Measurements from ENCODE around the gene CD9. TPM values are rescaled to one million over a fixed set of nuclear protein-coding genes. Genes with fewer than 3 reads are reported as not detected.

Gene CD9
- total RNA-seq, 4 donors from 2014 or later = 464 to 1,007 (median 773) TPM

- intact Hi-C loops (cut with DNase I) = loop anchor here (5.0 kb wide), 1 partner anchor 48 kb away; no protein-coding TSS in a partner anchor
These were observed 29.3 kb downstream of the CD9 start for GRCh38 chr12:6229224-6230218.

GRCh38 chr12:6230321-6231110 is 30.3 kb downstream of the CD9 start:
- 23 to 24% methylated on average over 12 to 15 of the region's 16 CpGs for WGBS, 2 donors
- intact Hi-C loops (cut with DNase I) = loop anchor here (5.0 kb wide), 1 partner anchor 47 kb away; no protein-coding TSS in a partner anchor
- no peaks in the 10 kb centered on the region for H3K9me3 ChIP-seq
- TF ChIP-seq POLR2A (IDR thresholded peaks at IDR 0.05) (peak in 1 of 4 donors; percentile 13), CTCF (IDR thresholded peaks at IDR 0.05) (no peak)
- H3K27ac ChIP-seq = peak overlapping the region; percentile 91 to 98 (median 92)
- no peaks in the 10 kb centered on the region for H3K27me3 ChIP-seq
- H3K4me1 ChIP-seq = peaks cover 78 to 100% (median 96%) of the 10 kb centered on the region in 3 donors
- DNase-seq = peak; percentile 34
- peak overlapping the region in 2 of 4 donors; percentile 18 to 27 for H3K4me3 ChIP-seq
- peaks cover 9 to 69% (median 12%) of the 10 kb centered on the region in 3 donors for H3K36me3 ChIP-seq

More at GRCh38 chr12:6229224-6230218, 29.3 kb downstream of the CD9 start:
- peak overlapping the region in 2 of 4 donors; percentile 18 to 41 for H3K4me3 ChIP-seq
- TF ChIP-seq CTCF (IDR thresholded peaks at IDR 0.05) = peak in 2 of 6 experiments; percentile 20 to 26
- peak in 2 of 4 donors; percentile 31 to 49 for TF ChIP-seq POLR2A (IDR thresholded peaks at IDR 0.05)
- H3K9me3 ChIP-seq = no peaks in the 10 kb centered on the region
- H3K27me3 ChIP-seq = no peaks in the 10 kb centered on the region
- 15 to 17% methylated on average over 17 to 21 of the region's 24 CpGs for WGBS, 2 donors
- H3K4me1 ChIP-seq = peaks cover 88 to 100% (median 97%) of the 10 kb centered on the region in 3 donors
- peaks cover 6 to 69% (median 13%) of the 10 kb centered on the region in 3 donors for H3K36me3 ChIP-seq
- DNase-seq = no peak
- peak overlapping the region; percentile 91 to 98 (median 92) for H3K27ac ChIP-seq

GRCh38 chr12:6231359-6232268 is 31.4 kb downstream of the CD9 start:
- H3K9me3 ChIP-seq = no peaks in the 10 kb centered on the region
- peaks cover 70 to 100% (median 86%) of the 10 kb centered on the region in 3 donors for H3K4me1 ChIP-seq
- H3K36me3 ChIP-seq = peaks cover 9 to 76% (median 20%) of the 10 kb centered on the region in 3 donors
- peak overlapping the region in 1 of 4 donors; percentile 18 for H3K4me3 ChIP-seq
- TF ChIP-seq POLR2A (IDR thresholded peaks at IDR 0.05) (no peak), CTCF (IDR thresholded peaks at IDR 0.05) (no peak)
- no peak for DNase-seq
- intact Hi-C loops (cut with DNase I) = loop anchor here (5.0 kb wide), 1 partner anchor 46 kb away; no protein-coding TSS in a partner anchor
- WGBS, 2 donors = 21 to 50% methylated on average over 2 of the region's 5 CpGs
- no peaks in the 10 kb centered on the region for H3K27me3 ChIP-seq
- peak overlapping the region; percentile 91 to 98 (median 92) for H3K27ac ChIP-seq

GRCh38 chr12:6233121-6233971 is 33.1 kb downstream of the CD9 start:
- H3K27ac ChIP-seq = peak overlapping the region; percentile 91 to 98 (median 92)
- no peak overlapping the region for H3K4me3 ChIP-seq
- no peak for DNase-seq
- 61 to 63% methylated on average over 6 to 15 of the region's 15 CpGs for WGBS, 2 donors
- no peaks in the 10 kb centered on the region for H3K9me3 ChIP-seq
- TF ChIP-seq POLR2A (IDR thresholded peaks at IDR 0.05) (no peak), CTCF (IDR thresholded peaks at IDR 0.05) (no peak)
- intact Hi-C loops (cut with DNase I) = loop anchor here (5.0 kb wide), 1 partner anchor 44 kb away; no protein-coding TSS in a partner anchor
- peaks cover 14 to 81% (median 20%) of the 10 kb centered on the region in 3 donors for H3K36me3 ChIP-seq
- H3K27me3 ChIP-seq = no peaks in the 10 kb centered on the region
- peaks cover 53 to 86% (median 69%) of the 10 kb centered on the region in 3 donors for H3K4me1 ChIP-seq

Data from esophagus squamous epithelium (tissue), 5 donors.